Keratinocyte (primary cell): Measurements from ENCODE around the gene MAGI1. TPM values are rescaled to one million over a fixed set of nuclear protein-coding genes. Genes with fewer than 3 reads are reported as not detected.

Experiments used
- DNase-seq: peaks from one replicate; pipeline ENCODE4 v3.0.0-alpha.2; 2011; ENCODE audit warnings: low read depth, missing footprints, low spot score
- FAIRE-seq: peaks from 2 replicates; lab custom pipeline; 2011; peaks lifted over from hg19 to GRCh38; lab: Jason Lieb, UNC
- H2AFZ ChIP-seq: 2 replicates; pipeline ENCODE4 v1.6.0; 2012; ENCODE audit warnings: low read length, control low read depth, inconsistent platforms; ENCODE audit not compliant: control insufficient read depth
- H3K27ac ChIP-seq: 2 replicates; pipeline ENCODE4 v1.5.1; 2011; ENCODE audit warnings: low read length; ENCODE audit not compliant: control insufficient read depth, insufficient read depth
- H3K27me3 ChIP-seq: 3 replicates; pipeline ENCODE4 v1.6.0; 2011; ENCODE audit warnings: low read length; ENCODE audit not compliant: control insufficient read depth, insufficient read depth; ENCODE audit errors: extremely low read depth
- H3K36me3 ChIP-seq, 2 experiments: 2 replicates in 1 of 2; 3 replicates in 1 of 2; pipeline ENCODE4 v1.5.1; 2011; ENCODE audit warnings: low read length in 2 of 2, mild to moderate bottlenecking in 1 of 2; ENCODE audit not compliant: control insufficient read depth in 2 of 2, insufficient read depth in 2 of 2; ENCODE audit errors: extremely low read depth in 1 of 2
- H3K4me1 ChIP-seq: 3 replicates; pipeline ENCODE4 v1.5.1; 2011; ENCODE audit warnings: low read length; ENCODE audit not compliant: control insufficient read depth, insufficient read depth; ENCODE audit errors: extremely low read depth
- H3K4me2 ChIP-seq: 3 replicates; pipeline ENCODE4 v1.6.0; 2011; ENCODE audit warnings: low read depth, low read length; ENCODE audit not compliant: control insufficient read depth, insufficient read depth; ENCODE audit errors: extremely low read depth
- H3K4me3 ChIP-seq, 3 experiments: fragments of 200-600 bp in 1 of 3; sonication (generic) in 1 of 3; 2 replicates in 2 of 3; 3 replicates in 1 of 3; pipeline ENCODE4 v1.5.1; 2011 to 2016; ENCODE audit warnings: low read length in 3 of 3, mild to moderate bottlenecking in 3 of 3, control low read depth in 2 of 3, inconsistent platforms in 1 of 3, low read depth in 1 of 3, mixed read lengths in 1 of 3, mixed run types in 1 of 3, moderate library complexity in 1 of 3; ENCODE audit not compliant: control insufficient read depth in 2 of 3, insufficient read depth in 2 of 3; ENCODE audit errors: extremely low read depth in 1 of 3
- H3K79me2 ChIP-seq: 2 replicates; pipeline ENCODE4 v1.6.0; 2012; ENCODE audit warnings: low read length; ENCODE audit not compliant: control insufficient read depth, insufficient read depth
- H3K9ac ChIP-seq: 3 replicates; pipeline ENCODE4 v1.6.0; 2011; ENCODE audit warnings: low read length; ENCODE audit not compliant: control insufficient read depth, insufficient read depth; ENCODE audit errors: extremely low read depth
- H3K9me1 ChIP-seq: 3 replicates; pipeline ENCODE4 v1.6.0; 2011; ENCODE audit warnings: low read length; ENCODE audit not compliant: control insufficient read depth, insufficient read depth; ENCODE audit errors: extremely low read depth
- H3K9me3 ChIP-seq: 2 replicates; pipeline ENCODE4 v1.5.1; 2012; ENCODE audit warnings: low read depth, low read length; ENCODE audit not compliant: control insufficient read depth
- H4K20me1 ChIP-seq: 3 replicates; pipeline ENCODE4 v1.6.0; 2011; ENCODE audit warnings: low read length; ENCODE audit not compliant: control insufficient read depth, insufficient read depth; ENCODE audit errors: extremely low read depth
- EZH2 ChIP-seq: IDR thresholded peaks from one replicate; pipeline ENCODE4 v1.6.1; 2012; ENCODE audit warnings: inconsistent platforms, mild to moderate bottlenecking, low read length, moderate library complexity
- dilution Hi-C: fragments of 300-500 bp; cut with MboI; formaldehyde crosslinking; loops from one replicate; pipeline ENCODE4 v1.7.0; 2020; ENCODE audit warnings: low sequenced_read_pairs; ENCODE audit not compliant: extremely low pct_ligation_motif_present
- polyA plus RNA-seq, 5 experiments: library from polyadenylated mRNA; depleted of rRNA in 3 of 5; stranded (reverse) in 3 of 5; stranded (forward) in 1 of 5; unstranded in 1 of 5; fragments of >200 nt; gene quantifications; 1 replicate in 1 of 5; 2 replicates in 3 of 5; 3 replicates in 1 of 5; pipeline versions ENCODE4 v1.2.1 to v1.2.3, GENCODE V29; 2011 to 2012; ENCODE audit warnings: missing spikeins in 2 of 5, low read depth in 1 of 5, low replicate concordance in 1 of 5
- TF ChIP-seq, protein P1 (sequence below), 3 experiments: IDR thresholded peaks in 1 of 3; conservative IDR thresholded peaks in 1 of 3; optimal IDR thresholded peaks in 1 of 3; 2 replicates in 2 of 3; 3 replicates in 1 of 3; pipeline versions ENCODE3 to v1.5.1; 2011; ENCODE audit warnings: low read length in 3 of 3, mild to moderate bottlenecking in 3 of 3, moderate library complexity in 2 of 3, control low read depth in 1 of 3, inconsistent platforms in 1 of 3; ENCODE audit not compliant: insufficient read depth in 2 of 3; ENCODE audit errors: extremely low read depth in 1 of 3

Gene MAGI1
- polyA plus RNA-seq, 1 donor (not counting 4 experiments of a cell fraction or from before 2014, with no cell fraction given): 10.9 TPM

GRCh38 chr3:65538101-65538500, 500.6 kb downstream of the MAGI1 start:
- no peak overlapping the region for H3K27ac ChIP-seq
- H3K36me3 ChIP-seq: no peaks in the 10 kb centered on the region
- H3K9ac ChIP-seq: no peak overlapping the region
- no peaks in the 10 kb centered on the region for H3K4me1 ChIP-seq
- H4K20me1 ChIP-seq: no peaks in the 10 kb centered on the region
- peaks cover 3% of the 10 kb centered on the region for H3K79me2 ChIP-seq
- FAIRE-seq: no peak
- TF ChIP-seq, protein P1, sequence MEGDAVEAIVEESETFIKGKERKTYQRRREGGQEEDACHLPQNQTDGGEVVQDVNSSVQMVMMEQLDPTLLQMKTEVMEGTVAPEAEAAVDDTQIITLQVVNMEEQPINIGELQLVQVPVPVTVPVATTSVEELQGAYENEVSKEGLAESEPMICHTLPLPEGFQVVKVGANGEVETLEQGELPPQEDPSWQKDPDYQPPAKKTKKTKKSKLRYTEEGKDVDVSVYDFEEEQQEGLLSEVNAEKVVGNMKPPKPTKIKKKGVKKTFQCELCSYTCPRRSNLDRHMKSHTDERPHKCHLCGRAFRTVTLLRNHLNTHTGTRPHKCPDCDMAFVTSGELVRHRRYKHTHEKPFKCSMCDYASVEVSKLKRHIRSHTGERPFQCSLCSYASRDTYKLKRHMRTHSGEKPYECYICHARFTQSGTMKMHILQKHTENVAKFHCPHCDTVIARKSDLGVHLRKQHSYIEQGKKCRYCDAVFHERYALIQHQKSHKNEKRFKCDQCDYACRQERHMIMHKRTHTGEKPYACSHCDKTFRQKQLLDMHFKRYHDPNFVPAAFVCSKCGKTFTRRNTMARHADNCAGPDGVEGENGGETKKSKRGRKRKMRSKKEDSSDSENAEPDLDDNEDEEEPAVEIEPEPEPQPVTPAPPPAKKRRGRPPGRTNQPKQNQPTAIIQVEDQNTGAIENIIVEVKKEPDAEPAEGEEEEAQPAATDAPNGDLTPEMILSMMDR (optimal IDR thresholded peaks at IDR 0.05 in 1 of 3, IDR thresholded peaks at IDR 0.05 in 1 of 3, conservative IDR thresholded peaks at IDR 0.05 in 1 of 3; ENCODE audit: extremely low read depth in 1 of 3, insufficient read depth in 2 of 3, low read length in 3 of 3): no peak
- no peak for TF ChIP-seq EZH2
- H3K4me2 ChIP-seq: no peak overlapping the region
- H3K4me3 ChIP-seq: no peak overlapping the region
- dilution Hi-C loops: no loop called here
- H3K9me3 ChIP-seq: no peaks in the 10 kb centered on the region
- no peaks in the 10 kb centered on the region for H3K27me3 ChIP-seq
- no peak overlapping the region for H2AFZ ChIP-seq
- no peak for DNase-seq
- H3K9me1 ChIP-seq: no peaks in the 10 kb centered on the region

DNA sequence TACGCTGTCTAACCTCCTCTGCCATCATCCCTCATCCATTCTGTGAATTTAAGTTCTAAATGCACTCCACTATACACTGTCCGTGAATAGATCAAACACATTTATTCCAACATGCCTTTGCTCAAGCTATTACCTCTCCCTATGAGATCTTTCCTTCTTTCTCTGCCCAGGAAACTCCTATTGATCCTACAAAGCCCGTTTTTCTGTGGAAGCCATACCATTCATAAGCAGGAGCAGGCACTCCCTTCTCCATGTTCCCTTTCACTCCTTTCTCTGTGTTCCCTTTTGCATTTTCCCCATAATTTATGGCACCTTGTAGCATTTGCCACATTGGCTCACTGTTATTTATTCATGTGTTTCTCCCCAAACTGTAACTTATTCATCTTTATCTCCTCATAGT, 501.6 kb downstream of the MAGI1 start:
- Histone ChIP-seq H3K4me3 (no peak overlapping the region), H3K4me2 (no peak overlapping the region), H3K9ac (no peak overlapping the region), H4K20me1 (no peaks in the 10 kb centered on the region), H3K4me1 (no peaks in the 10 kb centered on the region), H3K27me3 (no peaks in the 10 kb centered on the region), H3K9me3 (no peaks in the 10 kb centered on the region), H3K36me3 (no peaks in the 10 kb centered on the region), H3K9me1 (no peaks in the 10 kb centered on the region), H2AFZ (no peak overlapping the region), H3K27ac (no peak overlapping the region), H3K79me2 (peaks cover 3% of the 10 kb centered on the region)
- no peak for FAIRE-seq
- no peak for DNase-seq
- dilution Hi-C loops: no loop called here
- no peak for TF ChIP-seq EZH2
- TF ChIP-seq, protein P1 (optimal IDR thresholded peaks at IDR 0.05 in 1 of 3, IDR thresholded peaks at IDR 0.05 in 1 of 3, conservative IDR thresholded peaks at IDR 0.05 in 1 of 3; ENCODE audit: extremely low read depth in 1 of 3, insufficient read depth in 2 of 3, low read length in 3 of 3): no peak
